Measurements from ENCODE around the gene ADGRG2.

GRCh38 chrX:19028560-19028959, 93.7 kb downstream of the ADGRG2 start:
- TF ChIP-seq CTCF (IDR thresholded peaks at IDR 0.05 in 8 of 11, conservative IDR thresholded peaks at IDR 0.05 in 3 of 11) (no peak), POLR2AphosphoS5 (IDR thresholded peaks at IDR 0.05) (no peak), POLR2A (IDR thresholded peaks at IDR 0.05) (no peak)

Measured in spleen (tissue), 7 donors.